SK-MEL-5 (cell line): ENCODE data around the gene NBAS. TPM values are rescaled to one million over a fixed set of nuclear protein-coding genes. Genes with fewer than 3 reads are reported as not detected.
"Not testable (repeated sequence)": the region's sequence is repeated elsewhere in the genome, so short reads cannot be mapped to it uniquely, and the experiment has no call there.

Source experiments
- DNase-seq: peaks from one replicate; pipeline ENCODE4 v3.0.0-alpha.2; 2016; ENCODE audit warnings: low read depth, low spot score
- in situ Hi-C: cut with HindIII; loops from 2 replicates; pipeline ENCODE4 v1.10.0; 2016; ENCODE audit warnings: low sequenced_read_pairs, high pct_unique_total_duplicates, low pct_unique_long_range_greater_than_20kb
- total RNA-seq: library from RNA; depleted of rRNA; stranded (reverse); fragments of >200 nt; shearing (Covaris generic); gene quantifications from 2 replicates; pipeline ENCODE4 v1.2.3, GENCODE V29; 2014

The NBAS gene
- total RNA-seq, 1 experiment from 2014 or later = 59.4 TPM

DNA sequence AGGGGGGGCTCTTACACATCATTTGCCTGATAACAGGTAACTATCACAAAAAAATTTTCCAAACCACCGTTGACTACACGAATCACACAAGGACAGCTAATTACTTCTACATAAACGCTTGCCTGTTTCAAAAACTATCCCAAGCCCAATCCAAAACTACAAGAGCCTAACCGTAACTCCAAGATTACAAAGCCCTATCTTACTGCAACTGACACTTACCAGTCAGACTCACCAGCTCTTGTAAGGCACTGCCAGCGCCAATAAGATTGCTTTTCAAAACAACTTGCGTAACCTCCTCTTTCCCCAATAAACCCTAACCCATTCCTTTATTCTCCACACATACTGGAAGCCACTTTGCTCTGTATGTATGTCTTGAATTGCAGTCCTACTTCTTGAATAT, 148.4 kb downstream of the NBAS start:
- no peak for DNase-seq
- in situ Hi-C loops = no loop called here

DNA sequence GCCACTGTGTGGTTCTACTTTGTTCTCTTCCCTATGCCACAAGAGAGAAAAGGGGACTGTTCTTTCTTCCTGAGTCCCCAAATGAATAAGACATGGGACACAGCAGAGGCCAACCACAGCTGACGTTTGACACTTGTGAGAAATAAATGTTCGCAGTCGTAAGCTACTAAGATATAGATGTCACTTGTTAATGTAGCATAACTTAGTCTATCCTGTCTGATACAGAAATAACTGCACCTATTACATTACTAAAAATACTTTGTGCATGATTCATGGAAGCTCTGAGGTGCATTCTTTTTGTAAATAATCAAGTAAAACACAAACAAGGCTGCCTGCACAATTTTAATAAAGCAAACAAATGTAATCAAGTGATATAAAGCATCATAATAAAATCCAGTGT, 148.8 kb downstream of the NBAS start:
- in situ Hi-C loops = no loop called here
- no peak for DNase-seq

DNA sequence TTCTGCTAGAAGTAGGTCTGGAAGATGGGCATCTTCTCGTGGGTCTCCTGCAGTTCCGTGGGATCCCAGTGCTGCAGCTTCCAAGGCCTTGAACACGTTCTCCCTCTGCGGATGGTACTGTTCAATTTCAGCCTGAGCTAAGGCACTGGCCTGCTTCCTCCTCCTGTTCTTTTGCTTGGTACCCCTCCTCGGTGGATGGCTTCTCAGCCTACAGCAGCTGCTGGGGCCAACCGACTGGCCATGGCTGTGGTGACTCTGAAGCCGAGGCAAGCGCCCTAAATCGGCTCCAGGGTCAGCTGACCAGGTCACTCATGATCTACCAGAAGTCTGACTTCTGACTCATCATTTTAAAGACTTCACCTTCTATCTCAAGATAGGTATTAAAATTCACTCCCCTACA, 150.2 kb downstream of the NBAS start:
- in situ Hi-C loops = no loop called here
- DNase-seq = no peak

DNA sequence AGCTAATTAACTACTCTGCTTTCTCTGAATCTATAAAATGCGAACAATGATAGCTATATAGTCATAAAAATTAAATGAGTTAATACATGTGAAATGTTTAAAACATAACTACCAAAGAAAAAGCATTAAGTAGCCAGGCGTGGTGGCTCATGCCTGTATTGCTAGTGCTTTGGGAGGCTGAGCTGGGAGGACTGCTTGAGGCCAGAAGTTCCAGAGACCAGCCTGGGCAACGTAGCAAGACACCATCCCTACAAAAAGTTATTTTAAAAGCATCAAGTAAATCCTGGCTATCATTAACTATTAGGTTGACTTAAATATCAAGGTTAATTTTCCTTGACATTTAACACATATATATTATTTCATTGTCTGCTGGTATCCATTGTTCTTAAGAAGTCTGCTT, 152.4 kb downstream of the NBAS start:
- in situ Hi-C loops = no loop called here
- DNase-seq = no peak

DNA sequence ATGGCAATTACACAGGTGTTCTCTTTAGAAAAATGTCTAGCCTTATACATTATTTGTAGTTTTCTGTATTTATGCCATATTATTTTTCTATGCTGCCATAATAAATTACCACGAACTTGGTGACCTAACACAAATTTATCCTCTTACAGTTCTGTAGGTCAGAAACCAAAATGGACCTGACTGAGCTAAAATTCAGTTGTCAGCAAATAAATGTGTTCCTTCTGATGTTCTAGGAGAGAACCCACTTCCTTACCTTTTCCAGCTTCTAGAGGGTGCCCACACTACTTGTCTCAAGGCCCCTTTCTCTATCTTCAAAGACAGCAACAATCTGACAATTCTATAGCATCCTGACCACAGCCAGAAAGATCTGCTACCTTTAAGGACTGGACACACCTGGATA, 153.5 kb downstream of the NBAS start:
- DNase-seq = no peak
- in situ Hi-C loops = no loop called here

DNA sequence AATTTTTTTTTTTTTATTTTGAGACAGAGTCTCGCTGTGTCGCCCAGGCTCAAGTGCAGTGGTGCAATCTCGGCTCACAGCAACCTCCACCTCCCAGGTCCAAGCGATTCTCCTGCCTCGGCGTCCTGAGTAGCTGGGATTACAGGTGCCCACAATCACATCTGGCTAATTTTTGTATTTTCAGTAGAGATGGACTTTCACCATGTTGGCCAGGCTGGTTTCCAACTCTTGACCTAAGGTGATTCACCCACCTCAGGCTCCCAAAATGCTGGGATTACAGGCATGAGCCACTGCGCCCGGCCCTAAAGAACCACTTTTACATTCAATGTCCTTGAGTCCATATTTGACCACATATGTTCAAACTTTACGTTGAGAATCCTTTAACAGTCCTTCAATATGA, 156.6 kb downstream of the NBAS start:
- DNase-seq, in situ Hi-C loops: not testable (repeated sequence)

DNA sequence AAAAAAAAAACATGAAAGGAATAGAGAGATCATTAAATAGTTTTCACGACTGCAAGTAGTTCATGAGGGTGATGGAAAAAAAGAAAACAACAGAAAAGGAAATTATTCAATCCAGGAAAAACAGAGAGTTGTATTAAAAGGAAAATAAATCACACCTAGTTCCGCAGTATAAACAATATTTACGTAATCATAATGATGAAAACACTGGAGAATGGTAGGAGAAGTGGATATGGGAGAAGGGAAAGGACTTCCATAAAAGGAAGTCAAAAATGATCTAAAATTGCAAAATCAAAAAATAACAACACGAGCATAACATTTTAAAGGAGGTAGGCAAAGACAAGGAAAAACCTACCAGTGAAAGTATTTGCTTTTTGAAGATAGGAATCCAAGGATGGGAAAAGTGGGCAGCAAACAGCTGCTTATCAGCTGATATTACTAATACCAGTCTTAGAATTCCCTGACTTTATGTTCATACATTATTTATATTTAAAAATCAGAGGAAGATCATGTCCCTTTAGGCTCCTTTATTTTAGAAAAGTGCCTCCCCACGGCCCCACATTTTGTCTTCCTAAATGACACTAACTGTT, 160.8 kb downstream of the NBAS start:
- no peak for DNase-seq
- in situ Hi-C loops = no loop called here

DNA sequence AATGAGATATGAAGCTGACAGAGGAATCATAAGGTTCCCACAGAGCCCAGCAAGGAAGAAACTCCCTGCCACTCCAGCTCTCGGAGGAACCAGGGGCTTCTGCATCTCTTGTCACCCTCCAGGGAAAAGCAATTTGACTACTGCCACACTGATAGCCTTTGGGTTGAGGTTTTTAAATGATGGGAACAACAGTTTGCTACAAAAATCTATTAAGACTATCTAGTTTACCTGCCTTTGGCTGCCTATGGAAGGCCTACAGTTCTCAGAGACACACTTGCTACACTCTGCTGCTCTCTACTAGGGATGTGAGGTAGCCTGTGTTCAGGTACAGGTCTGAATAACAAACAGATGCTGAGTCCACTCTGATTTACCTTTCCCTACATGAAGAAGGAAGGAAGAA, 161.9 kb downstream of the NBAS start:
- in situ Hi-C loops = no loop called here

DNA sequence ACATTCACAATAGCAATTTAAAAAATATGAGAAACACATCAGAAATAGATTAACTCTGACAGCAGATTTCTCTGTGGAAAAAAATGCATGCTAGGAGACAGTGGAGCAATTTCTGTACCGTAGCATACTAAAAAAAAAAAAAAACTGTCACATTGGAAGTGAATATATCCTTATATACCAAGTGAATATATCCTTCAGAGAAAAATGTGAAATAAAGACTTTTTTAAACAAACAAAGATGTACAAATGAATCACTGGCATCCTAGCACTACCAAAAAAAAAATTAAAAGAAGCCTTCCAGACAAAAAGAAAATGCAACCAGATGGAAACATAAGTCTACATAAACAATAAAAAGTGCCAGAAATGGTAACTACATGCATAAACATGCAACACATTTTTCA, 169.4 kb downstream of the NBAS start:
- in situ Hi-C loops = no loop called here
- no peak for DNase-seq

More for the DNA sequence above, 161.9 kb downstream of the NBAS start:
- DNase-seq = no peak

DNA sequence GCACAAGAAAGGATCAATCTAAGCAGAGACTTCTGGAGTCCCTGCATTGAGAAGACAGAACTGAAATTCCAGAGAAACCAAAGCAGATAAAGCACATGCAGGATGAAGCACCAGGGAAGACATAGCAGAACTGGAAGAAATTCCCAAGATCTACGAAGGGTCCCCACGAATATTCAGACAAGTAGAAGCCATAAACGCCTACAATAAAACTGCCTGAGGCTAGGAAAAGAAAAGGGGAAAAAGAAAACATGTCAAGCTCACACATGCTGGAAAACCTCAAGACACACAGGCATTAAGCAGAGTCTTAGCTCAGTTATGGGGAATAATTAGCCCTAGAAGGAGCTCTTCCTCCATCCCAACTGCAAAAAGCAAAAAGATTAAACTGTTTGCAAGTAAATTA, 171.2 kb downstream of the NBAS start:
- DNase-seq = no peak

DNA sequence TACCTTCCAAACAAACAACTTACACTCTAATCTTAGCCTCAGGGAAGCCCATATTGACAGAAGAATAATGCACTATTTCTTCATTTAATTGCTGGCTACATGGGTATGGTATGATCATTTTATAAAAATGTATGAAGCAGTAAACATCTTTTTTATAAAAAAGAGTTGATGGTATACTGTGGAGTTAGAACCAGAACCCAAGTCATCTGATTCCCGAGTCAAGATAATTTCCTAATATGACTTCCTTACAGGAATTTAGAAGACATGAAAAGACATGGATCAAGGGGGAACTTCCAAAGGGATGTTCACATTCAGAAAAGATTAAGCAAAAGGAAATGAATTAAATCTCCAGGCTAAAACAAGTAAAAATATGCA, 171.8 kb downstream of the NBAS start:
- in situ Hi-C loops = no loop called here
- DNase-seq = no peak

More for the DNA sequence above, 171.2 kb downstream of the NBAS start:
- in situ Hi-C loops = no loop called here

DNA sequence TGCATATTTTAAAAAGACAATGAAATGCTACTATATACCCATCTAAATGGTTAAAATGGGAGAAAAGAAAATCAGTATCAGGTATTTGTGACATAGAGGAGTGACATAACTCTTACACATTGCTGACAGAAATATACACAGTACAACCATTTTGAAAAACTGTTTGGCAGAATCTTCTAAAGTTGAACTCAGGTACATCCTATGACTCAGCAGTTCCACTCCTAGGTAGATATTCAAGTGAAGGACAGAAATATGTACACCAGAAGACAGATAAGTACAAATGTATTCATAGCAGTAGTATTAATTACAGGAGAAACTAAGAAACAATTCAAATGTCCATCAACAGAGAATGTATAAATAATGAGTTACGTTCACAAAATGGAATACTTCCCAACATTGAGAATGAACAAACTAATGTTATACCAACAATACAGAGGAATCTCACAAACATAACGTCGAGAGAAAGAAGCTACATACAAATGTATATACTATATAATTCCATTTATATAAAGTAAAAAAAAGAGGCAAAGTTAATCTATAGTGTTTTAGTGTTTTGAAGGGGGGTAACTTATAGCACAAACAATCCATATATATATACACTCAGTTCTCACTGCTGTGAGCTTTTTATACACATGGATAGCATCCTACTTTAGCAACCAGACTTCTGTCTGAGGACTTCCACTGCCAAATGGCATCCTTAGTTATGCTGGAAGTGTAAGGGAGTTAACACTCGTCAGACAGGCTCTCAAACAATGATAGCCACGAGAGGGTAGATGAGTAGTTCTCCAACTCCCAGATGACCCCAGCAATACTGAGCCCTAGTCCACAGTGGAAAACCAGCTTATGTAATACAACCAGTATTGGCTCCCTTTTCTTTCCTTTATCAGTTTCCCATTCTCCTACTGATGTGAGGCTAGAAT, 172.5 kb downstream of the NBAS start:
- in situ Hi-C loops = no loop called here
- no peak for DNase-seq

DNA sequence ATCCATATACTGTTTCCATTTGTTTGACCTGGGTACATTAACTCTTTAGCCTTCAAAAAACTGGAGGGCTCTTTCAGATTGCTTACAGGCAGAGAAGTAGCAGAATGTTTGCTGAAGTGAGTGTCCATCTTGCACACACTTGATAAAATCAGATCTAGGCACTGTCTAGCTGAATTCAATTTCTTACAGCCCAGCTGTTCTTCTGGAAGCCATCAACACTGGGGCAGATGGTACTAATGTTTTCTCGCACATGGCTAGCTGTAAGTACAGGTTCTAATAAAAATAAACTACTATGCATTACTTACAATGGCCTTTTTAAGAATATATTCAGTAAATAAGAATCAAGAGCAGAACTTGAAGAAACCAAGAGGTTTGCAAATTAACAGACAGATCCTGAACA, 175.9 kb downstream of the NBAS start:
- in situ Hi-C loops = no loop called here

DNA sequence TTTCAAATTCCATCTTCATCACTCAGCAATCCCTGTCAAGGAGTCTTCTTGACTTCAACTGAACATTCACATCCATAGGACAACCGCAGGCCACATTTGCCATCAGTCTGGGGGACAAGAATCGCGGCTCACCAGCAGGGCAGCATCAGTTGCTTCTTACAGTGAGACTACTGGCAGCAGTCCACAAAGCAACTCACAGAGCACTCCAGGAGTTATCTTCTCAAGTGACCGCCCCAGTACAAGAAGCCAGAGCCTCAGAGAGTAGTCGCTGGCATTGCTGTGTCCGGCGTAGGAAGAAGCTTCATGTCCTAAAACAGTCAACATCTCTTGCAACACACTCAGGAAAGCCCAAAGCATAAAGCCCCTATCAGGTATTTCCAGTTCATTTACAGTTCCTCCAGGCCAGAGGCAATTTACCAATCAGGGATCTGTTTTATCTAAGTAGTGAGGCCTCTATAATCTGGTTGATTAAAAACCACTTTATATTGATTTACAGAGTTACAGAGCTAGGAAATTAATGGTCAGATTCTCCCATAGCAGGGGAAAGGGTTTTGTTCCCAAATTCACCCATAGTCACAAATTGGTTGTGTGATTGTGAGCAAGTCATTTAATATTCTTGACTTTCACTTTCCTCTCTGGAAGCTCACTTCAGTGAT, 177.3 kb downstream of the NBAS start:
- in situ Hi-C loops = no loop called here
- no peak for DNase-seq

More for the DNA sequence above, 175.9 kb downstream of the NBAS start:
- no peak for DNase-seq

DNA sequence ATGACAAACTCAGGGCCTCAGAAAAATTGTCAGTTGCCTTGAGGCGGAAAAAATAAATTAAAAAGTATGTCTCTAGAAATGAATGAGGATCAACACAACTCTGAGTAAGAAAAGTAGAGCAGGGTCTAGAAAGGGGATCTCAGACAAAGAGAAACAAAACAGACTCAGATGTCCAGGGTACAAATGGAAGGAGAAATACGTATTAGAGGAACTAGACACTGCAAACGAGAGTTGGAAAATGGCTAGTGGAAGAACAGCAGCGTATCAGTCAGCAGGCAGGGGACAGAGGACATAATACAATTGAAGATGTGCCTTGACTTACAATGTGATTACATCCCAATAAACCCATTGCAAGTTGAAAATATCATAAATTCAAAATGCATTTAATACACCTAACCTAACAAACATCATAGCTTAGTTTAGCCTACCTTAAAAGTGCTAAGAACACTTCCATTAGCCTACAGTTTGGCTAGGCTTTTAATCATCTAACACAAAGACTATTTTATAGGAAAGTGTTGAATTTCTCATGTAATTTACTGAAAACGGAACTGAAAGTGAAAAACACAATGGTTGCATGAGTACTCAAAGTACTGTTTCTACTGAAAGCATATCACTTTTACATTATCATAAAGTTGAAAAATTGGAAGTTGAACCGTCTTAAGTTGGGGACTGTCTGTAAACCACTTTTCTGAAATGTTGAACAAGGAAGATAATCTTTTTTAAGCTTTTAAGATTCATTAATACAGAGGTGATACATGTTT, 182.8 kb downstream of the NBAS start:
- in situ Hi-C loops = no loop called here
- no peak for DNase-seq

DNA sequence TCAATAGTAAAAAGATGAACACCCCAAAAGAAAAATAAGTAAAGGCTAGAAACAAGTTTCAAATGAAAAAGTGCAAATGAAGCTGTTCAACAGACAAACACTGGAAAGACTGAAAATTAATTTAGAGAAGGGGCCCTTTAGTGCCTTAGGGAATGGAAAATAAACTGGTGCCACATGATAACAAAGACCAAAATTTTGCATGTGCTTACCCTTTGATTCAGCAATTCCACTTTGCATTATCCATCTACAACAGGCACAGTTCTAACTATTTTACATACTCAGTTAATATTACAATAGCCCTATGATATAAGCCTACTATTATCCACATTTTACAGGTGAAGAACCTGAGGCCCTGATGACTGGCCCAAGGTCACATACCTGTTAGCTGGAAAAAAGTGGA, 183.9 kb downstream of the NBAS start:
- in situ Hi-C loops = no loop called here
- no peak for DNase-seq

DNA sequence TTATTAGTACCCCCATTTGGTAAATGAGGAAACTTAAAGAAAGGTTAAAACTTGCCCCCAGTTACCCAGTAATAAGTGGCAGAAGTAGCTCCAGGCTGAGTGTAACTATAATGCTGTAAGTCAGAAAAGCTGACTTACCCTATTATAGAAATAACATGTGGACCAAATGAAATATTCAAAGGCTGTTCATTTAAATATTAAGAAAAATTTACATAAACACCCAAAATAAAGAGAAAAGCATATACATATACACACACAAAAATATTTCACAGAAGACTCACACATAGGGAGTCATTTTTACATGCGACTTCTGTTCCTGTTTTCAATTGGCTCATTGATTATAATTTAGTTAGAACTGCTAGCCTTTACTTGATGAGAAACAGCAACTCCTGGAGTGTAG, 189.1 kb downstream of the NBAS start:
- DNase-seq = no peak

DNA sequence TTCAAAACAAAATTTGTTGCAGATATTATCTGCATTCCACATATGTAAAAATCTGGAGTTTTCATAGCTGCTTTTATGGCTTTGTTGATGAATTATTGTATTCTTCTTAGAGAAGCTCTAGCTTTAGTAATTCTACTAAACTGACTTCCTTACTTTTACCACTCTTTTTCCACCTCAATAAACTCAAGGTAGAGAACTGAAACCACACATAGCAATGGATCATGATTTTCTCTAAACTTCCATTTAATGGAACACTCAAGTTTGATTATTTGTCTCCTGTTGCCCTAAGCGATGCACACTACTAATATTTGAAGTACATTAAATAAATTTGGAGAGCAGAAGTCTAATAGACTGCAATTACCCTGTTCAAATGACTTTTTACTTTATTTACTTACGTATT, 192.0 kb downstream of the NBAS start:
- DNase-seq = no peak
- in situ Hi-C loops = no loop called here

More for the DNA sequence above, 189.1 kb downstream of the NBAS start:
- in situ Hi-C loops = no loop called here
